Stimulated activated naive CD8-positive, alpha-beta T cell treated with anti-CD3 and anti-CD28 coated beads, Interleukin-15, amount 100 ng/mL, for 72 hours (primary cell): ENCODE data around the gene SYP.

Experiments
- ATAC-seq: fragments of 150-1000 bp; cut with Tn5 transposase; 2 replicates; pipeline ENCODE4 v1.10.0; 2021; ENCODE audit warnings: mild to moderate bottlenecking, moderate library complexity
- DNase-seq, 2 donors: peaks; one replicate each; pipeline ENCODE4 v3.0.0; 2021 to 2022
- H3K27ac Mint-ChIP-seq, 2 donors: one replicate each; pipeline ENCODE4 v1.8.0; 2022; ENCODE audit warnings: mild to moderate bottlenecking in 2 of 2, mixed read lengths in 2 of 2, moderate library complexity in 2 of 2
- H3K27me3 Mint-ChIP-seq: one replicate; pipeline ENCODE4 v1.8.0; 2022; ENCODE audit warnings: mixed read lengths
- H3K4me1 Mint-ChIP-seq: one replicate; pipeline ENCODE4 v1.8.0; 2022; ENCODE audit warnings: mild to moderate bottlenecking, mixed read lengths
- H3K4me3 Mint-ChIP-seq, 2 donors: one replicate each; pipeline ENCODE4 v1.8.0; 2022; ENCODE audit warnings: mild to moderate bottlenecking in 2 of 2, mixed read lengths in 2 of 2, moderate library complexity in 1 of 2
- H3K9me3 Mint-ChIP-seq, 2 donors: one replicate each; pipeline ENCODE4 v1.8.0; 2022; ENCODE audit warnings: mixed read lengths in 2 of 2

Gene SYP

DNA sequence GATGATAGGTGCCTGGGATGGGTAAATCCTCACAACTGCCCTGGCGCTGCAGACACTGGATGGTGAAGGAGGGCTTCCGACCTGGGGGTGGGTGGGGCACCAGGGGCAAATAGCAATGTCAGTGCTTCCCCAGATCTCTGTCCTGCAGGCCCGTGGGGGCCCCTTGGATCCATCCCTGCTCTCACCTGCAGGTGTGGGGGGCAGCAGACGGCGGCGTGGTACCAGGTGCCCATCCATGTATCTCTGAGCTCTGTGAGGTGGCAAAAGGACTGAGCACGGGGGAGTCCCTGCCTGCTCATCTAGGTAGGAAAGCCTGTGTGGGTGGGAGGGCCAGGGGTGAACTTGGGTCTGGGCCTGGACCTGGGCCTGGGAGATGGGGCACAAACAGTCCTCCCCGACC lies 6.5 kb upstream of the SYP start:
- ATAC-seq, result no peak

DNA sequence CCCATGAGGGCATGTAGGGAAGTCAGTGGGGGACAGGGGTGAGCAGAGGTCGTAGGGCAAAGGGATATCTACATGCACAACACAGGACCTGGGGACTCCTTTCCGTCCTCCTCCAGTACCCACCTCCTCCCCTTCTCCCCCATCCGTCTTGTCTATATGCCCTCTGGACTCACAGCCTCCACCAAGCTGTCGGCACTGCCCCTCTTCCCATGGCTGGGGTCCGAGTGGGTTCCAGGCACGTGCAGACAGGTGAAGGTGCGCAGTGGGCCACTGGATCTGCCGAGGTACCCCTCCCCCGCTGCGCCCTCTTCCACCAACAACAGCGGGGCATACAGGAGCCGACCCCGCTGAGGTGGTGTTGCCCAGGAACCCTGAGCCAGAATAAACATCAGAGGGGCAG lies 5.5 kb upstream of the SYP start:
- no peak overlapping the region for H3K27ac Mint-ChIP-seq
- ATAC-seq (no peak), DNase-seq (no peak)
- H3K4me1 Mint-ChIP-seq, result peaks cover 5% of the 10 kb centered on the region
- H3K9me3 Mint-ChIP-seq, result no peaks in the 10 kb centered on the region
- H3K27me3 Mint-ChIP-seq, result no peaks in the 10 kb centered on the region
- H3K4me3 Mint-ChIP-seq, result no peak overlapping the region

More for the DNA sequence above, 6.5 kb upstream of the SYP start:
- no peaks in the 10 kb centered on the region for H3K27me3 Mint-ChIP-seq
- no peaks in the 10 kb centered on the region for H3K4me1 Mint-ChIP-seq
- no peak for DNase-seq
- no peak overlapping the region for H3K4me3 Mint-ChIP-seq
- no peaks in the 10 kb centered on the region for H3K9me3 Mint-ChIP-seq
- H3K27ac Mint-ChIP-seq, result no peak overlapping the region

GRCh38 chrX:49204709-49205108 lies 4.7 kb upstream of the SYP start:
- Mint-ChIP-seq H3K27ac (no peak overlapping the region), H3K4me1 (peaks cover 6% of the 10 kb centered on the region), H3K27me3 (no peaks in the 10 kb centered on the region), H3K9me3 (no peaks in the 10 kb centered on the region), H3K4me3 (no peak overlapping the region)
- DNase-seq (no peak), ATAC-seq (no peak)

- no peak for ATAC-seq
- H3K9me3 Mint-ChIP-seq, result no peaks in the 10 kb centered on the region
- H3K27ac Mint-ChIP-seq, result peak overlapping the region in 1 of 2 donors; percentile 28
- no peak overlapping the region for H3K4me3 Mint-ChIP-seq
- no peaks in the 10 kb centered on the region for H3K27me3 Mint-ChIP-seq
- H3K4me1 Mint-ChIP-seq, result peaks cover 10% of the 10 kb centered on the region
- DNase-seq, result no peak
Observed at GRCh38 chrX:49204017-49204416, 4.0 kb upstream of the SYP start.

DNA sequence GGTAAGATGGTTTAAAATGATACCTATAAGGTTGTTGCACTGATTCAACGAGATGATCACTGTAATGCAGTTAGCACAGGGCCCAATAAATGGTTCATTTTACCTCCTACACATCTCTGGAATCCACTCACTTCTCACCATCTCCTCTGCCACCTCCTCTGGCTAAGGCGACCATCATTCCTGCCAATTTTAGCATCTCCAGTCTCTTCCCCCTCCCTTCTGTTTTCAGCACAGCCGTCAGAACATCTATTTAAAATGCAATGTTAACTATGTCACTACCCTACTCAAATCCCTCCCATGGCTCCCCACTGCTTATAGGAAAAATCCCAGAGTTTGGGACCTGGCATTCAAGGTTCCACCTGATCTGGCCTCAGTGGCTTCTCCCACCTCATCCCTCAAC lies 3.5 kb upstream of the SYP start:
- H3K9me3 Mint-ChIP-seq, result no peaks in the 10 kb centered on the region
- no peak for DNase-seq

GRCh38 chrX:49202022-49202421 lies 2.0 kb upstream of the SYP start:
- DNase-seq (no peak), ATAC-seq (no peak)
- Mint-ChIP-seq H3K9me3 (no peaks in the 10 kb centered on the region), H3K27ac (no peak overlapping the region), H3K4me3 (no peak overlapping the region), H3K27me3 (no peaks in the 10 kb centered on the region), H3K4me1 (peaks cover 23% of the 10 kb centered on the region)

More for the DNA sequence above, 3.5 kb upstream of the SYP start:
- Mint-ChIP-seq H3K27me3 (no peaks in the 10 kb centered on the region), H3K27ac (no peak overlapping the region), H3K4me3 (no peak overlapping the region), H3K4me1 (peaks cover 14% of the 10 kb centered on the region)
- ATAC-seq, result no peak

DNA sequence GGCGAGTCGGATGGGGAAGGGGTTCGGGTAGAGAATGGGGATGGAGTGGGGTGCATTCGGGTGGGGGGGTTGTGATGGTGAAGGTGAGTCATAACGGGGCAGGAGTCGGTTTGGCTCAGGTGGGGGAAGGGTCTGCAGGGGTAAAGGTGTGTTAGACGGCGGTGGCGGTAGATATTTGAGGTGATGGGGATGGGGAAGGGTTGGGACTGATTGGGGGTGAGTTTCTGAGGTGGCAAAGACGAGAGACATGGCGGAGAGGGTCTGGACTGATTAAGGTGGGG lies 738 bp downstream of the SYP start:
- Mint-ChIP-seq H3K27me3 (no peaks in the 10 kb centered on the region), H3K4me3 (peak overlapping the region; percentile 58 to 79), H3K4me1 (peaks cover 23% of the 10 kb centered on the region), H3K27ac (no peak overlapping the region), H3K9me3 (no peaks in the 10 kb centered on the region)
- ATAC-seq (no peak), DNase-seq (no peak)

- H3K4me1 Mint-ChIP-seq, result peaks cover 28% of the 10 kb centered on the region
- DNase-seq (no peak), ATAC-seq (no peak)
- no peaks in the 10 kb centered on the region for H3K27me3 Mint-ChIP-seq
- peak overlapping the region; percentile 58 to 79 for H3K4me3 Mint-ChIP-seq
- no peaks in the 10 kb centered on the region for H3K9me3 Mint-ChIP-seq
- no peak overlapping the region for H3K27ac Mint-ChIP-seq
Observed at GRCh38 chrX:49198540-49199314, 1.3 kb downstream of the SYP start.

- H3K27me3 Mint-ChIP-seq, result no peaks in the 10 kb centered on the region
- H3K9me3 Mint-ChIP-seq, result no peaks in the 10 kb centered on the region
- ATAC-seq (no peak), DNase-seq (no peak)
- no peak overlapping the region for H3K27ac Mint-ChIP-seq
- peaks cover 38% of the 10 kb centered on the region for H3K4me1 Mint-ChIP-seq
- no peak overlapping the region for H3K4me3 Mint-ChIP-seq
Observed at GRCh38 chrX:49197543-49198087, 2.4 kb downstream of the SYP start.

DNA sequence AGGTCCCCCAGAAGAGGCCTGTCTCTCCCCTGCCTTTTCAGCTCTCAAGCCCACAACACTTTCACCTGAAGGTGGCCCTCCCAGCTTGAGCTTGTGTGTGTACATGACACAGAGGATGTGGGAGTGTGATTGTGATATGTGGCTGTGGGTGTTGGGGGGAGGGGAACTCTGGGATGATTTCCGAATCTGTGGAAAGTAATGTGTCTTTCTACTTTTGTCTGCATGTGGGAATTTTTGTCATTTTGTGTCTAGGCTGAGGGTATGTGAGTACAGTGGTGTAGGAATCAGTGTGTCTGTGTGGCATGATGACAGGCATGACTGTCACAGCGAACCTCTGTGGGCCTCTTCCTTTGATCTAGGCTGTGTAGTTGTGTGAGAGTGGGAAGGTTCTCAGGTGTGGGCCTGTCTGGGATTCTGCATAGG lies 6.4 kb downstream of the SYP start:
- DNase-seq (no peak), ATAC-seq (no peak)
- Mint-ChIP-seq H3K27me3 (no peaks in the 10 kb centered on the region), H3K4me1 (peaks cover 46% of the 10 kb centered on the region), H3K9me3 (no peaks in the 10 kb centered on the region), H3K27ac (no peak overlapping the region), H3K4me3 (peak overlapping the region in 1 of 2 donors; percentile 21)

- no peak overlapping the region for H3K27ac Mint-ChIP-seq
- H3K4me1 Mint-ChIP-seq, result peaks cover 45% of the 10 kb centered on the region
- H3K27me3 Mint-ChIP-seq, result no peaks in the 10 kb centered on the region
- peak overlapping the region in 1 of 2 donors; percentile 47 for H3K4me3 Mint-ChIP-seq
- no peak for DNase-seq
- ATAC-seq, result no peak
- H3K9me3 Mint-ChIP-seq, result no peaks in the 10 kb centered on the region
Observed at GRCh38 chrX:49192722-49193328, 7.2 kb downstream of the SYP start.

GRCh38 chrX:49191574-49192011 lies 8.4 kb downstream of the SYP start:
- H3K27me3 Mint-ChIP-seq, result no peaks in the 10 kb centered on the region
- ATAC-seq, result peak; percentile 40
- no peak for DNase-seq
- H3K27ac Mint-ChIP-seq, result peak overlapping the region in 1 of 2 donors; percentile 84
- no peaks in the 10 kb centered on the region for H3K9me3 Mint-ChIP-seq
- peaks cover 50% of the 10 kb centered on the region for H3K4me1 Mint-ChIP-seq
- H3K4me3 Mint-ChIP-seq, result peak overlapping the region; percentile 78 to 100

GRCh38 chrX:49190821-49191573 lies 9.0 kb downstream of the SYP start:
- Mint-ChIP-seq H3K4me3 (peak overlapping the region; percentile 93 to 100), H3K27ac (peak overlapping the region; percentile 97 to 98), H3K27me3 (no peaks in the 10 kb centered on the region), H3K4me1 (peaks cover 55% of the 10 kb centered on the region), H3K9me3 (no peaks in the 10 kb centered on the region)
- ATAC-seq, result peak; percentile 94
- DNase-seq, result peak; percentile 79 to 92

DNA sequence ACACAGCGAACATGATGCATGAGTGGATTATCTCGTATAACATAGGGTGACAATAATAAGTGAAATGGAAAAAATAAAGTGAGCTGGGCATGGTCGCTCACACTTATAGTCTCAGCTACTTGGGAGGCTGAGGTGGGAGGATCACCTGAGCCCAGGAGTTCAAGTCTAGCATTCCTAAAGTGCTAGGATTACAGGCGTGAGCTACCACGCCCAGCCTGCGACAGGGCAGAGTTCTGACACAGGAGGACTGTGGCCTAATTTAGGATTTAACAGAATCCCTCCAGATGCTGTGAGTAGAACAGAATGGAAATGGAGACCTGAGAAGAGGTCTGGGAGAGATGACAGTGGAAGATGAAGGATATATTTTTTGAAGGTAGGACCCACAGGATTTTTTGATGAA lies 10.4 kb downstream of the SYP start:
- Mint-ChIP-seq H3K4me3 (peak overlapping the region; percentile 93 to 100), H3K9me3 (no peaks in the 10 kb centered on the region), H3K27me3 (no peaks in the 10 kb centered on the region), H3K27ac (peak overlapping the region in 1 of 2 donors; percentile 90), H3K4me1 (peaks cover 64% of the 10 kb centered on the region)
- DNase-seq (no peak), ATAC-seq (no peak)

- no peaks in the 10 kb centered on the region for H3K9me3 Mint-ChIP-seq
- H3K4me1 Mint-ChIP-seq, result peaks cover 67% of the 10 kb centered on the region
- H3K27ac Mint-ChIP-seq, result peak overlapping the region in 1 of 2 donors; percentile 46
- H3K27me3 Mint-ChIP-seq, result no peaks in the 10 kb centered on the region
- DNase-seq (no peak), ATAC-seq (no peak)
- H3K4me3 Mint-ChIP-seq, result no peak overlapping the region
Observed at GRCh38 chrX:49188468-49189076, 11.4 kb downstream of the SYP start.
